Thymus (tissue), 2 donors: ENCODE data around the gene PRKG1. TPM values are rescaled to one million over a fixed set of nuclear protein-coding genes. Genes with fewer than 3 reads are reported as not detected.

Experiments used
- polyA plus RNA-seq: library from polyadenylated mRNA; stranded (reverse); fragments of 200-250 nt; gene quantifications from one replicate; pipeline ENCODE4 v1.2.3, GENCODE V29; 2013
- total RNA-seq: library from RNA; stranded (reverse); fragments of 120-200 nt; gene quantifications from one replicate; pipeline ENCODE4 v1.2.4, GENCODE V29; 2013
- donor health status: healthy.

PRKG1 gene
- total and polyA plus RNA-seq, 2 donors: 2.5 to 7.4 TPM

Other genes starting within 250 kb of the PRKG1 start
- 0.05 TPM for gene A1CF, start 188.9 kb upstream of the PRKG1 start, total RNA-seq
- 0.02 TPM for gene A1CF, start 188.9 kb upstream of the PRKG1 start, polyA plus RNA-seq